Stimulated activated CD4-positive, alpha-beta T cell treated with anti-CD3 and anti-CD28 coated beads, Interleukin-15, amount 100 ng/mL, for 24 hours (primary cell): Measurements from ENCODE around the gene MED13L.

Source experiments
- DNase-seq: peaks from one replicate; pipeline ENCODE4 v3.0.0-alpha.2; 2020

MED13L gene

DNA sequence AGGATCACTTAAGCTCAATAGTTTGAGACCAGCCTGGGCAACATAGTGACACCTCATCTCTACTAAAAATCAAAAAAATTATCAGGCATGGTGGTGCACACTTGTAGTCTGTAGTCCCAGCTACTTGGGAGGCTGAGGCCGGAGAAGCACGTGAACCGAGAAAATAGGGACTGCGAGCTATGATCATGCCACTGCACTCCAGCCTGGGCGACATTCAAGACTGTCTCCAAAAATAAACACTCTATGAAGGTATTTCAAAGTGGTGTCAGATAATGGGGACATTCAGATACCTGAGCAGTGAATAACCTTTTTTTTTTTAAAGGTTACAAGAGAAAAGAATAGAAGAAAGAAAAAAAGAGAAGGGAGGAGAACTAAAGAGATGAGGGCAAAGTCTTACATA lies 98.1 kb downstream of the MED13L start:
- no peak for DNase-seq

DNA sequence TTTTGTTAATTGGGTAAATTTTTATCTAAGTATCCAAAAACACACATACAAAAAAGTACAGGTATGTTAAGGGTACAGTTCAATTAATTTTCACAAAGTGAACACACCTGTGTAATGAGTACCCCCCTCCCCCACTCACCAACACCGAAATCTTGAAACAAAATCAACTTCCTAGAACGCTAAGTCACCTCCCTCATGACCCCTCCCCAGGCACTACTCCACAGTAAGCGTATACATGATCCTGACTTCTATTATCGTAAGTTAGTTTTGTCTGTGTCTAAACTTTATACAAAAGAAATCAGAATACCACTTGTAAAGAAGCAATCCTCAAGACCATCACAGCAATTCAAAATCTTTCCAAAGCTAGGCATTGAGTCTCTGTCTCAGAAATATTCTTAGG lies 100.5 kb downstream of the MED13L start:
- no peak for DNase-seq

DNA sequence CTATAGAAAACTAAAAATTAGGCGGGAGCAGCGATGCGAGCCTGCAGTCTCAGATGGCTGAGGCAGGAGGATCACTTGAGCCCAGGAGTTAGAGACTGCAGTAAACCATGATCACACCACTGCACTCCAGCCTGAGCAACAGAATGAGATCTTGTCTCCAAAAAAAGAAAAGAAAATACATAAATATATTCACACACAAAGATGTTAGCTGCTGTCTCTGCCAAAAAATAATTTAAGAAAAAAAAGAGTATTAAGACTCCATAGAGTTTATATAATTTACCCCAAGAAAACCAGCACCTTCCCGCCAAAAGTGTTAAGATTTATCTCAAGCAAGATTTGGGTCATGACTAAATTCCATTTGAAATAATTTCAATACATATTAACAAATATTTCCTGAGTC lies 102.6 kb downstream of the MED13L start:
- no peak for DNase-seq

DNA sequence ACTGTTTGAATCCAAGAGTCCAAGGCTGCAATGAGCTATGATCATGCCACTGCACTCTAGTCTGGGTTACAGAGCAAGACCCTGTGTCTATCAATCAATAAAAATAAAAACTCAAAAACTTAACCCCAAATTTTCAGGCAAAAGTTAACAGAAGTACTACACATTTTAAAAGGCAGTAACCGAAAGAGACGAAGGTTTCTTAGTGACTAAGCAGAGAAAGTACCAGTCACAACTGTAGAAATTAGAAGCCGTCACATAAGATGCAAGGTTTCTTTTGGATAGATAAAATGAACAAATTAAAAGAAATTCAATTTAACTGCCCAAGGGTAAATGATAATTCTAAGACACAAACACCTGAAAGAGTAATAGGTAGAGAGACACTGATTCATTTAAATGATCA lies 103.5 kb downstream of the MED13L start:
- no peak for DNase-seq

DNA sequence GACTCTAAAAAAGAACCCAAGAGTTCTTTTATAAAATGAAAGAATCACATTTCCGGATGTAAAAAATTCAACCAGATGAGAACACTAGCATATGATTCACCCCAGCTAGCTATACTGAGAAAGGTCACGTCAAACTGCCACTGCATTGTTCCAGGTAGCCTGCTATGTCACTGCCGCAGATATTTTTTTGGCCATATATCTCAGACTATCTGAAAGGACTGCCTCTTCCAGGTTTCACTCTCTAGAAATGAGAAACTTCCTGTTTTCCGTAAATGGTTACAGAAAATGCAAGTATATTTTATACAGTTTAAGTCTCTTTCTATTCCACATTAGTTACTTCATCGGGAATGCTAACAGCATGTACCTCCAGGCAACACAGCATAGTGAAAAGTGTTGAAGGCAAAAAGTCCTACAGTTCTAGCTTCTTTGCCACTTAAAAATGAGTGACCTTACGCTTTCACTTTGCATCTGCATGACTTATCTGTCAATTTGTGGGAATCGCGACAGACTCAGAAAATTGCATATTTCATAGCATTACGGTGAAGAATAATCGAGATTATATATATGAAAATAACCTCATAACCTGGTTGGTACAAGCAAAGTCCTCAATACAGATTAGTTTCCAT lies 105.2 kb downstream of the MED13L start:
- DNase-seq: peak; percentile 68

DNA sequence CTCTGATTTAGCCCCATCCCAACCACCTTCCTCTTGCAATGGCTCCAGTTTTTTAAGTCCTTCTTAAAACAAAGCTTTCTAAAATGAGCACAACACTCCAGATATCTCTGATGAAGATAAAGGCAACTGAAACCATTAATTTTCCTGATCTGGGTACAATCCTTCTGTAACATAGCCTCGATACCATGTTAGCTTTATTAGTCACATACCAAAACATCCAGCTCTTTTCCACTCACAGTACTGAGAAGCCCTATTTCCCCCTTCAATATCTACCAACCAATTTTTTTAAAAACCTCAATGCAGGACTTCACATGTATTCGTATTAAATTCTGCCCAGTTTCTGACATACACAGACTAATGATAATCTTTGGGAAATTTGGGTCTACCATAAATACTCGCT lies 105.9 kb downstream of the MED13L start:
- DNase-seq: no peak

DNA sequence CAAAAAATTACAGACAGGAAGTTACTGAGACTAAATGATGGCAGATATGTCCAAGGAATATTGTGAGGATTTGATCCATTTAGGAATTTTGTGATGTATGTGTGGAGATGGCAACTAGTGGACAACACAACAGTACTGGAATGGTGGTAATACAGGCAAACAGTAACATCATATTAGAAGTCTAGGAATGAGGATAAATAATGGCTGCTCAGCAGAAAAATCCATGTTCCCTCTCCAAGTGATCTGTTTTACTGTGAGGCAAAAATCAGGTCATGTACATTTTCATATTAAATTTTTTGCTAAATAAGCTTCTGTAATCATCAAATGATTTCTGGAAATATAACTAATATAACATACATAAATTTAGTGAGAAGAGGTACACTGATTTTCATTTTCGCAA lies 108.4 kb downstream of the MED13L start:
- no peak for DNase-seq

DNA sequence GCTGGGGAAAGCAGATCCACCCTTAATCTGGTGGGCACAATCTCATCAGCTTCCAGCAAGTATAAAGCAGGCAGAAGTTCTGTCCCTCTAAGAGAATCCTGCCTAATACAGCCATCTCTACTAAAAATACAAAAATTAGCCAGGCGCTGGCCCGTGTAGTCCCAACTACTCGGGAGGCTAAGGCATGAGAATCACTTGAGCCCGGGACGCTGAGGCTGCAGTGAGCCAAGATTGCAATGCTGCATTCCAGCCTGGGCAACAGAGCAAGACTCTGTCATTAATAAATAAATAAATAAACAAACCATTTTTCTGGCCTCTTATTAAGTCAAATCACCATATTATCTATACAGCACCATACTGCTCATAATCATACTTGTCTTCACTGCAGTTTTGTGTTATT lies 111.2 kb downstream of the MED13L start:
- DNase-seq: no peak

DNA sequence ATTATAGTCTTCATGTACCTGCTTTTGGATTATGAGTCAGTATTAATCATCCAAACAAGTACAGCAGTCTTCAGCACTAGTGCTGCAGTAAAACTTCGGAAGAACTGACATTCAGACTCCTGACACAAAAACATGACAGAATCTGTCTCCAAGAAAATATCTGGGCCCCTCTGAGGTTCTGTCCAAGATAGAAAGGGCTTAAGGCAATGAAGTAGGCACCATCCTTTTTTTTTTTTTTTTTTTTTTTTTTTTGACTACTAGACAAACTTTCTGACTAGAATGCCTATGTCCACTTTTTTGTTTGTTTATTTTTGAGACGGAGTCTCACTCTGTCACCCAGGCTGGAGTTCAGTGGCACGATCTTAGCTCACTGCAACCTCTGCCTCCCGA lies 112.5 kb downstream of the MED13L start:
- no peak for DNase-seq

DNA sequence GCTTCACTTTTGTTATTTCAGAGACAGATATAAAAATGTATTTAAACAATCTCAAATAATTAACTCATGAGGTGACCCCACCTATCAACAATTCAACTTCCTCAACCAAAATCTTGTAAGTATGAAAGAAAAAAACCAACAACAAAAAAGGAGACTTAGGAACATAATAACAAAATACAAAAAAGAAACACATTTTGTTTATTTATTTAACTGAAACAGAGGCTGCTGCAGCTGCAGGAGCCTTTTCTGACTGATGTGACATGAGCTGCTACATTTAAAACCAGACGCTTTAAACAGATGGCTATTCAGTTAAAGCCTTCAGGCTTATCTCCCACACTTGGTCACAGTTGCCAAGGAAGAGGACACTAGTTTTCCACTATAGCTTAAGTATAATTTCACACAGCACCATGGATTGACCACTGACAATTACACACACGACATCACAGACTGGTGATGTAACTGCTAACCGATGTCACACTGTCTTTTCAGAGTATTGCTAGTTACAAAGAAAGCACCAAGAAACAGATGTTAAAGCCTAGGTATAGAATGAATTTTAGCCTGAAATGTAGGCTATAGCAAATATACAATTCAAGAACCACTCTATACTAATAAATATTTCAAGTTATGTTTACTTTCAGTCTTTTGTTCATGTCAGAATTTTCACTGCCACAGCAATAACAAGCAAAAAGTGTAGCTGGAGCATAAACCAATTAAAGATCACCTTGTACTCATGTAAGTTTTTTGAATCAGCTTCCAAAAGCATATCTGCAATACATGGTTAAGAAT lies 113.0 kb downstream of the MED13L start:
- no peak for DNase-seq

DNA sequence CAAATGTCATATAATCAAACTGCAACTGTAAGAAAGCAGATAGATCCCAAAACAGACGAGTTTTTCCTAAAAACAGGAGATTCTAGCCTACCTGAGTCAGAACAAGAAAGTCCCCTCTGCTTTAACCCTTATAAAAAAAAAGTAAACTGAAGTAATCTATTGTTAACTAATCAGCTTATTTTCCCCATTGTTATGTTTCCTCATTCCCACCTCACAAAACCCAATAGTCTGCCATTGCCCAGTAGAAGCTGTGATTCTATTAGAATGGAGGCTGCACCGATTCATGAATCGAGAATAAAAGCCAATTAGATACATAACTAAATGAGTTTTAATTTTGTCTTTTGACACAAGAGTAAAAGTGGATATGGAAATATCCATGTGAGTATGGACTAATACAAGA lies 115.4 kb downstream of the MED13L start:
- DNase-seq: no peak

DNA sequence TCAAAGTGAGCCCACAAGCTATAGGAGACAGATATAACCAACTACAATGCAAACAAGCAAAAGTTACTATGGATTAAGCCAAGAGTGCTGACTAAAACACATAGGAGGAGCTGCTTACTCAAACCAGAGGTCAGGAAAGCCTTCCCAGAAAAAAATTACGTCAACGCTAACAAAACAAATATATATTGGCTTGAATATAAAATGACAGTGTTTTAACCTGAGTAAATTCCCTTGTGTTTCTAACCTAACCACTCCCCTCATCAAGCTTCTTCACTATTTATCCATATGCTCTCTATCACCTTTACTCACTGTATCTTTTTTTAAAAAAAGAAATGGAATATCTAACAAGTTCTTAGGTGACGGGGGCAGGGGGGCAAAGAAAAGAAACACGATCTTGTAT lies 115.9 kb downstream of the MED13L start:
- no peak for DNase-seq

DNA sequence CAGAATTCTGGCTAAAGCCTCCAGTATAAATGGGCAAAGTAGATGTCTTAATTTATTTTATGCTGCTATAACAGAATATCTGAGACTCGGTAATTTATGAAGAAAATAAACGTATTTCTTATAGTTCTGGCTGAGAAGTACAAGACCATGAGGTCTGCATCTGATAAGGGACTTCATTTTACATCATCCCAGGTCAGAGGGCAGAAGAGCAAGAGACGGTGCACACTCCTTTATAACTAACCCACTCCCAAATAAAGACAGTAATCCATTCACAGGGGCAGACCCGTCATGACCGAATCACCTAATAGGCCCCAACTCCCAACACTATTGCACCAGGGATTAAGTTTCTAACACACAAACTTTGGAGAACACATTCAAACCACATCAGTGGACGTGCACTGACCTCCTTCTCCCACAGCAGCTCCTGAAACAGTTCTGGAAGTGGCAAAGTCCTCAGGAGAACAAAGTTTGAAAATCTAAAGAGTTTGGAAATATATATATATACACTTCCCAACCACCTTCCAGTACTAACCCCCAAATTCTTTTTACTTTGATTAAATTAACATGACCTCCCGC lies 116.5 kb downstream of the MED13L start:
- no peak for DNase-seq

DNA sequence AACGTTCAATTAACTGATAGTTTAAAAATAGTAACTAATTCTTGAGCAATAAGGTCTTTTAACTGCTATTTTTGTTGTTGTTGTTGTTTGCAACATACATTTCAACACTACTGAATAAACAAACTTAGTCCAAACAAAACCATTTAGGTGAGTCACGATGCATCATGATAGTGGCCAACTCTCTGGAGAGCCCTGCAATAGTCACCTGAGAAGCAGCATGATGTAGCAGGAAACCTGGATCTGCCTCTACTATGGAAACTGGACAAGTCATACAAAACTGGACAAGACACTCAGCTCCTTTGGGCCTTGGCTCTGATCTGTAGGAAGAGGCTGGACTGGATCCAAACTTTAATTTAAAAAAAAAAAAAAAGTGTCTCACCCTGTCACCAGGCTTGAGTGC lies 117.3 kb downstream of the MED13L start:
- no peak for DNase-seq

DNA sequence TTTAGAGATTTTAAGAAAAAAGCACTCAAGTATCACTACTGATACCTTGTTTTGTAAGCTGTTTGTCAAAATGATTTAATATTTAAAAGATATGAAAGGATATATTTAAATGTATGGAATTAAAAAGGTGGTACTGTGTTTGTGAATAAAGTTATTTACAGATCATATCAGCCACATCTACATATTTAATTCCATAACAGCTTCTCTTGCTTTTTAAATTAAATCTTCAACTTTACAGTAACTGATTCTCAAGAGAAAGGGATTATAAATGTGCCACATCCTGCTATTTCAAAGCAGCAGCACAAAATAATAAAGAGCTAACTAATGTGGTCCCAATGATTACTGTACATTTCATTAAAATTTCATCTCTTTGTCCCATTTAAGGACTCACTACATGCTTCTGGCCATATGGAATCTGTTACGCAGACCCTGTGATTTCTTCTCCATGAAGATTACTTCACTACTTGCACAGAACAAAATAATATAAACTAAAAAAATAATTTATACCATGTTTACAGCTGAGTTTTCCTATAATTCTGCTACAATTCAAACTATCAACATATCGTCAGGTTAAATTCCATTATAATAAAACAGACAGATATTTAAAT lies 117.8 kb downstream of the MED13L start:
- DNase-seq: no peak

DNA sequence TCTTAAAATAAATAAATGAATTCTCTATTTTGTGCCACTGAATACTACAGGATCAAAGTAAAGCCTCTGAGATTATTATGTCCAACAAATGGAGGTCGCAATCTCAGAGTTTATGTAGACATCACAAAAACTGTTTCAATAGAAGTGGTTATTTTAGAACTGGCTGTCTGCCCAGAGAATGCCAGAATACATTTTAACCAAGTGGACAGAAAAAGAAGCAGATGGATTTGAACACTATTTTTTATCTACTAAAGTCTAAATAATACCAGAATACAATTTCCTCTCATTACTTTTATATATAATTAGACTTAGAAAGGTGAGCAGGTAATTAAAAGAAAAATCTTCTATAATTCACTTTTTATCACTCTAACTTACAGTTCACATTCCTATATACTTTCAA lies 118.3 kb downstream of the MED13L start:
- no peak for DNase-seq

DNA sequence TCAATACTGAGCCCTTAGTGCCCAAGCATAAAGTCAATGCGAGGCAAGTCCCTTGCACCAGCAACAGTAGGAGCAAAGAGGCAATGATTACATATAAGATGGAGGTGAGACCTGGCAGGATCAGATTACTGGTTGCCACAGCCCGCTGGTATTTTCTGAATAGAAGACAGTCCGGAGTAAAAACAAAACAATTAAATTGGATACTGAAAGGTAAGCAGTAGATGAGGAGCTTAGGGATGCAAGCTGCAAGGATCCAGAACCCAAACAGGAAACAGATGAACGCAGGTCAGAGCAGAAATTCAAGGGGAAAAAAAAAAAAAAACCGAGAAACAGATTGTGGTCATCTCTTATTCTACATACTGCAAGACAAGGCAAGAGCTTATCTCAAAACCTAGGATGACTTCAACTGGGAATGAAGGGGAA lies 119.6 kb downstream of the MED13L start:
- no peak for DNase-seq

DNA sequence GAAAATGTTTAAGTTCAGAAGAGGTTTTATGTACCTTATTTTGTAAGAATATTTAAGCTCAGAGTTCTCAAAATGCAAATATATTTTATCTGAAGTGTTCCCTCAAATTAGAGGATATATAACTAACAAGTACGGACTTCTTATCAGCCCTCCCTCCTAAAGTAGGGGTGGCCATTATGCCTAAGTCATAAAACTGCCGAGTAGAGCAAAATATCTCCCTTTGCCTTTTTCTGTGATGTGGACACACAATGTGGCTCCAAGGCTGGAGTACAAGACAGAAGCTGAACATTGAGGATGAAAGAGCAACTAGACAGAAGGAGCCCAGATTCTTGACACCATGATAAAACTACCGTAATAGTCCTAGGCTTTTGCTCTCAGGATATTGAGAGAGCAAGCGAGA lies 120.9 kb downstream of the MED13L start:
- DNase-seq: no peak

DNA sequence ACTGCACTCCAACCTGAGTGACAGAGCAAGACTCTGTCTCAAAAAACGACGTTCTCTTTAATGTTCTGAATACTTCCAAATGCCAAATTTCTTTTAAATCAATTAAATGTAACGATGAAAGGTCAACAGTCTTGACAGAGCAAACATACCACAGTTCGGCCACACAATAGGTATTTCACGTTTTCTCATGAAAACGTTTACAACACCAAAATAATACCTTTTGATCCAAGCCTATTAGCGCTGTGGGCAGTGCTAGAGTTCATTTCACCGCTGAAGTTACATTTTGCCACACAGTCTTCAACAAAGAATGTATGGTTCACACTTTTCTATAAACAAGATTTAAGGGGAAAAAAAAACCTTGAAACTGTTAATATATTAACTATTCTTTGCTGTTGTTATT lies 122.1 kb downstream of the MED13L start:
- no peak for DNase-seq

DNA sequence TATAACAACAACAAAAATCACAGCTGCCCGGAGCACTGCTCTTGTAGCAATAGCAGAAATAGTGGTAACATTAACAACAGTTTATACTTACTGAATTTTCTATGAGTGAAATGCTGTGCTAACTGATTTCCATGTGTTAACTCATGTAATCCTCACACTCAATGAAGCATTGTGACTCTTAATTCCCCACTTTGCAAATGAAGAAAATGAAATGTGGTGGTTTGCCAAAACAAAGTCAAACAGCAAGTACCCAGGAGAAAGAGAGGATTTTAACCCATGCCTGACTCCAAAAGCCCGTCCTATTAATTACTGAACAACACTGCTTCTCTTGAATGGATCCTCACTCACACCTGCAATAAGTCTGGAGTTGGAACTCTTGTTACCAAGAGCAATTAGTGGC lies 123.5 kb downstream of the MED13L start:
- DNase-seq: no peak

DNA sequence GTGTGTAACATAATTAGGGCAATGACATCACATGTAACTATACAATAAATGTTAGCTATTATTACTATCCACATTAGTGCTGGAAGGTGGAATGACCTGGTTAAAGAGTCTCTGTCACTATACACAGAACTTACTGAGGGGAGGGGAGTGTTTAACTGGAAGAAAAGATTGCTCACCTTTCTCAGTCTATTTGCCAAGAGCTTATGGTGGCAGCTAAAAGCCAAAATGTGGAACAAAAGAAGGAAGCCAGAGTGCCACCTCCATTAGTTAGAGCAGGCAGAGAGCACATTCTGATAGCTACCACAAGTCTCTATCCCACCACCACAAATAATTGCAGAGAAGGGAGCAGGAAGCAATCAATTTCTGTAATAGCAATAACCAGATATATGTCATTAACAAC lies 124.4 kb downstream of the MED13L start:
- no peak for DNase-seq

DNA sequence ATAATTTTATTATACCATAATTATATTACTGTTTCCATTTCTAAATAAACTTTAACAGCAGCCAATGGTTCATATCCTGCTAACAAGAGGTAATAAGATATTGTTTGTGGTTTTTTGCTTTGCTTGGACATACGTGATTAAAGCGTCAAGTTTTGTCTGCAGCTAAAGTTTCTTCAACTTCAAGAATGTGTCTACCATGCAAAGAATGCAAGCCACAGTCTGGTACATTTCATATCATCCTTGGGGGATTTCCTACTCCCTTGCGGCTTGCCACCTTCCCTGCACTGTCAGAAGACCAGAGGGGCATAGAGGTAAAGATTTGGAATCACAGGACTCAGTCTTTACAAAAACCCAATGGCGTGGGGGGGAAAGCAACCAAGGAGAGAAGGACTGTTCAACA lies 125.2 kb downstream of the MED13L start:
- DNase-seq: no peak

DNA sequence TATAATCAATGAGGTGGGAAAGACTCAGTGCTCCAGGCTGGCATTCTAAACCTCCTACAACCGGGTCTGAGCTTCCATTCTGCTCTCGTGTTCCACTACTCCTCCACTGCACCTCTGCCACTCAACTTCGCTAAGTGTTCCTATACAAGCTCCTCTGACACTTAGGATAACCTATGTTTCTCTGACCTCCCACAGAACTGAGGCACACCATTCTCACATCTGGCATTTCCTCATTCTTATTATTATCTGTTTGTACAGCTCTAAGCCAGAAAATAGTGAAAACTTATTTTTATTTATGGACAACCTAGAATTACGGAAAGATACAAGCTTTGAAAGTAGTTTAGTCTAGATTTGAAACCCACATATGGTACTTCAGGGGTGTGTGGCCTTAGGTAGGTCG lies 127.0 kb downstream of the MED13L start:
- DNase-seq: no peak

DNA sequence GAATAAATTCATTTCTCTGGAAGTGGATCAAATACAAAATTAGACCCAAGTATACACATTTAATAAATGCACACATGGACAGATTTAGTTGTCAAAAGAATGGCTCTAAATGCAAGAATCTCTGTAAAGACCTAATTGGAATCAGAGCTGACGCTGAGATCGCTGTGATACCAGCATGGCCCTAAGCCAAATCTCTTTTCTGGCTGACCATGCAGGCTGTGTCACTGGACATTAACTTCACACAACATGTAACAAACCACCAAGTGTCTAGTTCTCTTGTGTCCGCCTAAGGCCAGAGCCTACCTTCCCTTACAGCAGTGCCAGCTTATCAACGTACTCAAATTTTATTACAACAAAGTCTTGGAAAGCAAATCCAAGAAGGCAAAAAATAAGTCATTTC lies 127.5 kb downstream of the MED13L start:
- no peak for DNase-seq
